ENCODE data around the gene PIM2.

- TF ChIP-seq, protein P1, sequence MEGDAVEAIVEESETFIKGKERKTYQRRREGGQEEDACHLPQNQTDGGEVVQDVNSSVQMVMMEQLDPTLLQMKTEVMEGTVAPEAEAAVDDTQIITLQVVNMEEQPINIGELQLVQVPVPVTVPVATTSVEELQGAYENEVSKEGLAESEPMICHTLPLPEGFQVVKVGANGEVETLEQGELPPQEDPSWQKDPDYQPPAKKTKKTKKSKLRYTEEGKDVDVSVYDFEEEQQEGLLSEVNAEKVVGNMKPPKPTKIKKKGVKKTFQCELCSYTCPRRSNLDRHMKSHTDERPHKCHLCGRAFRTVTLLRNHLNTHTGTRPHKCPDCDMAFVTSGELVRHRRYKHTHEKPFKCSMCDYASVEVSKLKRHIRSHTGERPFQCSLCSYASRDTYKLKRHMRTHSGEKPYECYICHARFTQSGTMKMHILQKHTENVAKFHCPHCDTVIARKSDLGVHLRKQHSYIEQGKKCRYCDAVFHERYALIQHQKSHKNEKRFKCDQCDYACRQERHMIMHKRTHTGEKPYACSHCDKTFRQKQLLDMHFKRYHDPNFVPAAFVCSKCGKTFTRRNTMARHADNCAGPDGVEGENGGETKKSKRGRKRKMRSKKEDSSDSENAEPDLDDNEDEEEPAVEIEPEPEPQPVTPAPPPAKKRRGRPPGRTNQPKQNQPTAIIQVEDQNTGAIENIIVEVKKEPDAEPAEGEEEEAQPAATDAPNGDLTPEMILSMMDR (conservative IDR thresholded peaks at IDR 0.05 in 1 of 2, IDR thresholded peaks at IDR 0.05 in 1 of 2; ENCODE audit: extremely low read depth in 1 of 2, insufficient read depth in 1 of 2, low read depth in 1 of 2, low read length in 2 of 2), result no peak
- no peak for TF ChIP-seq EZH2 (IDR thresholded peaks at IDR 0.05; ENCODE audit: borderline replicate concordance, low read length)
These were observed 29.8 kb upstream of the PIM2 start for GRCh38 chrX:48948589-48948988.
